HG03066 (cell line): ENCODE measurements around the gene NELL1.

Experiments
- ATAC-seq: cut with Tn5 transposase; IDR thresholded peaks from one replicate; pipeline ENCODE4 v1.9.1; 2021; ENCODE audit warnings: low read depth; ENCODE audit not compliant: unreplicated experiment

NELL1 gene

DNA sequence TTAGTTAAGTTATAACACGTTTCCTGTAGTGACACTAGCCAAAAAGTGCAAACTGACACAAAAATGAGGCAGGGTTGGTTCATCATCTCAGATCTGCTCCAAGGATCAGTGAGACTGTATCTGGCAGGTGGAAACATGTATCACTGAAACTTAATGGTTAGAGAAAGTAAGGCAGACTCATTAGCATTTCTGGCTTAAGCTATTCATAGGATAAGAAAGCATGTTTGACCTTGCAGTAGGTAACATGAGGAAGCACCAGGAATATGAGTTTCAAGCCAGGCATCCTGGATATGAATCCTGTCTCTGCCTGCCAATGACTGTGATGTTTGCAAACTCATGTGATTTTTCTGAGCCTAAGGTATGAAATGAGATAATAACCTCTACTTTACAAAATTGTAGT is 732.1 kb downstream of the NELL1 start:
- ATAC-seq, result no peak

DNA sequence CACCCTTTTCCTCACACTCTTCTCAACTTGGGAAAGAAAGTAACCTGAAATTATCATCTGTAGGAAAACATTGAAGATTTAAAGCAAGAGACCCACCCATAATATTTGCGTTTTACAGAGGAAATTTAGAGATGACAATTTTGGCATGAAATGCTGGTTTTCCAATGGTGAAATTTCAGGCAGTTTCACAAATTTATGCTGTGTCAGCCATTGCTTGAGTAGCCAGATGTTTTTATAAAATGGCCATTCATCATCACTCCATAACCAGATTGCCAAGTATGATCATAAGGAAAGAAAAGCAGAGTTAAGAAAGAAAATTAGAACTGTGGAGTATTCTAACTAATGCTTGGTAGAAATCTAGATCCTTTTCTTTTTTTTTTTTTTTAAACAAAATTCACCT is 732.9 kb downstream of the NELL1 start:
- no peak for ATAC-seq

DNA sequence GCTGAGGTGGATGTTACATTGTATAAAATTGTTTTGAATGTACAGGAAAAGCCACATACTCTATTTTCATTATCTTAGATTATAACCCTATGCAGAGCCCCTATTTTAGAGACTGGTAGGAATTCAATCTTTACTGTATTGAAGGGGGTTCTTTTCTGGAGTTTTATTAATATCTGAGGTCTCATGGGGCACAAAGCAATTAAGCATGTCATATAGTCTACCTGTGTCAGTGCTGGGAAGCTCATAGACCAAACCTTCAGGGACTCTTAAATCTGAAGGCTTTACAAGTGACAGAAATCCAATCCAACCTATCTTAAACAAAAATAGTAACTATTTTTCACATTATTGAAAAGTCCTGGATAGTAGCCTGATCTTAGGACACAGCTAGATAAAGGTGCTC is 733.7 kb downstream of the NELL1 start:
- no peak for ATAC-seq

DNA sequence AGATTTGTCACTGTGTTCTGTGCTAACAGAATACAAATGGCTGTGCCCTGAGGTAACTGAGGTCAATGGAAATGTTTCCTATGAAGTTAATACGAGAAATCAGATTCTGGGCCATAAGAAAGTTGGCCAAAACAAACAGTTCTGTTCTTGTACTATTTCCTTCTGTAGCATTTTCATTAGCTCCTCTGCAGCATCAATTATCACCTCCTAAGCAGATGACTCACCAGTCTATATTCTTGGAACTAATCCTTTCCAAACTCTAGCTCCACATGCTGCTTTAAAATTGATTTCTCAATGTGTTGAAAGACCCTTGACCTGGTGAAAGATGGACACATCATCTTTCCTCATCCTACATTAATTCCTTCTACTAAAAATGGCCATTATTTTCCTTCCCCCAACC is 736.0 kb downstream of the NELL1 start:
- no peak for ATAC-seq

DNA sequence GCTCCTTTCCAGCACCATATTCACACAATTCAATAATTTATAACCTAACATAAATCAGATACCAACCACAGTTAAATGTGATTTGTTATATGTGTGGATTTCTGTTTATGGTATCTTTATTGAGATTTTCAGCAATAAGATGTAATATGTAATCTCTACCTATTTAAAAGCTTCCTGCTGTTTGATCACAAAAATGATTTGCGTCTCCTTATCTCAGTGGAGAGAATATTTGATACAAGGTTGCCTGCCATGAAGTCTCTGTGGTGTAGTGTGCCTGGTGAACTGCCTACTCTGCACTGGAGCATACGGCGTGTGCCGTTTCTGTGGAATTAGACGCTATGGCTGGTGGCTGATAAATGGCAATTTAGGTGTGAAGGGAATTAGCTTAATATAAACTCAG is 741.1 kb downstream of the NELL1 start:
- ATAC-seq, result no peak

DNA sequence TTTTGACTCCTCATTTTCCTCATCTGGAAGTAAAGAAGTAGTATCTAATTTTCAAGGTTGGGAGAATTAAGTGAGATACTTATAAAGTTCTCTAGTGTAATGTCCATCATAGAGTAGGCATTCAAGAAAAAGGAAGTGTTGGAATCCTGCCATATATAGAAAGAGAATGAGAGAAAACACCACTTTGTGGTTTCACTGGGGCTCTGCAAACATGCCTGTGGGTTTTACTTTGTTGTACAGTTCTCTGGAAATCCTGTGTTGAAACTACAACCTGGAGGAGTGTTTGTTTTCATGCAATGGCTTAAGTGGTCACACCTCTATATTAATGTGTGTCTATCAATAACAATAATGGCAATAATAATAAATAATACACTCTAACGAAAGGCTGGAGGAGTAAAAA is 741.7 kb downstream of the NELL1 start:
- ATAC-seq, result no peak

DNA sequence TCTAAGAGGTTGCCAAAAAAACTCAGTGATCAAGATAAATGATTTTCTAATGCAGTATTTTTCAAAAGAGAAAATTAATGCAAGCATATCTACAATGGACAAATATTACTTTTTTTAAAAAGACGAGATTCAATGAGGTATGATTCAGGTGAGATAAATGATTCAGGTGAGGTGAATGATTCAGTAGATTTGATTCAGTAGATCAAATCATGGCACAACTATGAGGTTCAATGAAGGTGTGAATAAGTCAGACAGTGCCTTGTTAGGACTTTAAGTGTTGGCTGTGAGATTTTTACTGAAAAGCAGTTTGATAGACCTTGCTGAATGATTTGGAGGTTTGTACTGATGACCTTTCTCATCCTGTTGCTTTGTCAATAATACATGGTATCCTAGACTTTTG is 742.2 kb downstream of the NELL1 start:
- ATAC-seq, result no peak

DNA sequence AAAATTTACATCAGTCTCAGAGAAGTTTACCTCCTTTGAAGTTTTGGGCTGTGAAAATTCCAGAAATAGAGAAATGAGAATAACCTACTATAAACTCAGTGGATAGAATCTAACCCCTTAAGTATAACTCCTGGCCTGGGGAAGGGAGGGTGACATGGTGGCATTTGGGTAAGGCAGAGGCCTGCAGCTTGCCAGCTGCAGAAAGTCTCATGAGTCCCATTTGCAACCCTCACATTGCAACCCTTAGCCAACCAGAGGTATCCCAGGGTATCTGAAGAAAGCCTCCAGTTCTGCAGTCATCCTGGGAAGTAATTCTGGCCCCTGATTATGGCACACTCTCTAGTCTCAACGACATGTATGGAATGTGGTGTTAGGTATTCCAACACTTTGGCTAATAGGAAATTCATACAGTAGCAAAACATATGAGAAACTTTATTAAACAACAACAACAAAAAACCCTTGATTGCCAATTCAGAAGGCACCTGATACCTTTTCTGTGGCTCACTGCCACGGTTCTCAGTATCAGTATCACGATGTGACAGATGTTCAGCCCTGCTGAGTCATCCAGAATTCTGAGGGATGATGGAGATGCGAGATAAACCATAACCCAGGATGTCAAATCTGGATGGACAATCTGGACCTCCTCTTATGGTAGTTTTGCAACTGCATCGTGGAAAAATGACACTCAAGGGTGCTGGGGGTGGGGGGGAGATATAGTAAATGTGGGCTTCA is 743.4 kb downstream of the NELL1 start:
- no peak for ATAC-seq

DNA sequence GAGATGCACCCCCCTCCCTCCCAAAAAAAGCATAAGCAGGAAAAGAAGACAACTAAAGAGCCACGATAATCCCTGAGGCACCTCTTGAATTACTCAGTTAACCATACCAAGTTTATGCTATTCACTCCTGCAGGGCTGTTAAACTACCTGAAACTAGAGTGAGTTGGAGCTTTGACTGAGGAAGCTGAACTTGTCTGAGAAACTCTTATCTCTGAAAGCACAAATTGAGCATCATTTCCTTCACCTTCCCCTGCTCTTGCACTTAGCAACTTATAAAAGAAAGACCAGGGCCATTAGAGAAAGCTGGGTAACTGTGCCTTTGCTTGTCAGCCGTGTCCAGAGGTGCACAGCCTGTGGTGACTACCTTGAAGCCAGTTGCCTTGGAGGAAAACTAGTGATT is 745.6 kb downstream of the NELL1 start:
- no peak for ATAC-seq

DNA sequence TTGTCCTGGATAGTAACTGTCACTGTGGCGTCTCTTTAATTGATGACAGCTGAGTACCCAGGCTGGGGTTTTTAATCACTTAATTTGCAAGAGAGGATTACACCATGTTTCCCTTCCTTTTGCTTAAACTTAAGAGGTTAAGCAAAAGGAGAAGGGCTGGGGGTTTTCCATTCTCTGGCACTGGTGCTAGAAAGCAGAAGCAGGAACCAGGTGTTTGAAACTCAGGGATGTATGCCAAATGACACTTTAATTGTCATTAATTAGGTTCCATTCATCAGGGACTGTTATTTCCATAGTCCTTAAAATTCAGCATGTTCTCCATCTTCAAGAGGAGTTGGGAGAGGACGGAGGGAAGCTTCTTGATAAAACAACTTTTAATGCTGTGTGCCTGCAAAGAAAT is 746.2 kb downstream of the NELL1 start:
- no peak for ATAC-seq

DNA sequence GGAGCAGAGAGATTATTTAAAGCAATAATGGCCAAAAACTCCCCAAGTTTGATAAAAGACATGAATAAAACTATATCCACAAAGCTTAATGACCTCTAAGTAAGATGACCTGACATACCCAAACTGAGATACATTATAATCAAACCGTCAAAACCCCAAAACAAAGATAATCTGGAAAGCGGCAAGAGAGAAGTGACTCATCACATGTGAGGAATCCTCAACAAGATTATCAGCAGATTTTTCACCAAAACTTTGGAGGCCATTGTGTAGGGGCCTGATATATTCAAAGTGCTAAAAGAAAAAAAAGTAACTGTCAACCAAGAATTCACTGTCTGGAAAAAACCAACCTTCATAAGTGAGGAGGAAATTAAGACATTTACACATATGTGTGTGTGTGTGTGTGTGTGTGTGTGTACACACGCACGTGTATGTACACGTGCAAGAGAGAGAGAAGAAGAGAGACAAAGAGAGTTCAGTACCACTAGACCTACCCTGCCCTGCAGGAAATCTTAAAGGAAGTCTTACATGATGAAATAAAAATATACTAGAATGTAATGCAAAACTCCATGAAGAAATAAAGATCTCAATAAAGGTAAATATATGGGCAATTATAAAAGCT is 752.4 kb downstream of the NELL1 start:
- ATAC-seq, result no peak

DNA sequence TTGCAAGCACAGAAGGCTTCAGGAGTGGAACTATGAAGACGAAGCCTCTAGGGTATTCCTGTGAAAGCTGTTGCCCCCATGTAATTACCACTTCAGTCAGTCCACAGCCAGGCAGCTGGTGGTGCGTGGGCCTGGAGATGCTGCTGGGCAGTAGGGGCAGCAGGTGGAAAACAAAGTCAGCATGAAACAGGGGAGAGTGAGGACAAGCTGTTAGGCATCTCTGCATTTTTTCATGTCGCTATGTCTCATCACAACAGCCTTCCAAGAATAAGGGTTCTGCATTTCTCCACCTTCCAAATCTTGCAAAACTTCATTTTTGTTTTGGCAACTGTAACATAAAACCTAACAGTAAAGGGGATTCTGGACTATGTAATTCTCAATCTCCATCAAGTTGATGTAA is 757.5 kb downstream of the NELL1 start:
- ATAC-seq, result no peak

DNA sequence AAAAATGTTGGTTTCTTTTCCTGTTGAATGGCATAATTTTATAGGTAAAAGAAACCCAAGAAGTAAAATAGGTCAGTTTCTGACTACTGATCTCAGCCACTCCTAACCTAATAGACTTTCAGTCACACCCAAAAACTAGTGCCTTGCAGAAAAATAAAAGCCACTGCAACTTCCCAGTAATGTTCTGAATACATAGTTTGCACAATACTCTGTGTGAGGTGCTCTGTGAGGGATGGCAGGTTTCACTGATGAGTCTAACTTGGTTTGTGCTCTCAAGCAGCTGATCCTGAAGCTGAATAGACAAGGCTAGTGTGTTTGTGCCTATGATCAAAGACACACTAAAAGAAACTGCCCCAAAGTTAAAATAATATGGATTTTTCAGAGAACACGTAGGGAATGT is 758.3 kb downstream of the NELL1 start:
- no peak for ATAC-seq

DNA sequence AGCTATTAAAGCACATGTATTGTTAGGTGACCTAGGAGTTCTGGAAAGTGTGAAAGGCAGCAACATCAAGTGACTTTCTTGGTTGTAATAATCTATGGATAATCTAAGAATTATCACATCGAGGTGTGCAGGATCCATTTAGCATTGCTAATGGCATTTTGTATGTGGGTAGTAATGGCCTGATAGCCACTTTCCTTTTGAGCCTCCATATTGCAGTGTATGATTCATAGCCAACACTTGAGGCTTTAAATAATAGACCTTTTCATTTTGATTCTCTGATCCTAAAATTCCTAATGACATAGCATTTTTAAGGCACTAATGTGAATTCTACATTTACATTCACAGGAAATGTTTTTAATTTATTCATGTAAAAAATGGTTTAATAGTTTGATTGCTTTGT is 759.4 kb downstream of the NELL1 start:
- ATAC-seq, result no peak

DNA sequence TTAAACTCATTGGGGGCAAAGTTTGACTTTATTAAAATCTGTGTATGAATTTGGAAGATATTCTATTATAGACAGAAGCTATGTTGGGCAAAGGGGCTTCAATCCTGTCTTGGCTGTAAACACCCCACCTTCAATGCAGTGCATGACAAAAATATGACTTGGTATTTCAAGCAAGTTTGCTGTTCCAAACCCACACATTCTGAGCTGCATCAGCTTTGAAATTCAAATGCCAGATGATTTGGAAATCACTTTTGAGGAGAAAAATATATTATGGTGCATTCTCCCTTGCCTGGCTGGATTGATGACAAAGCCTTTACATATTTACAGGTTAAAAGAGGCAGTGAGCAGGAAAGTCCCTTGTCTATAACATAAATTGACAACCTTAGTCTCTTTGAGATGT is 760.0 kb downstream of the NELL1 start:
- ATAC-seq, result no peak

DNA sequence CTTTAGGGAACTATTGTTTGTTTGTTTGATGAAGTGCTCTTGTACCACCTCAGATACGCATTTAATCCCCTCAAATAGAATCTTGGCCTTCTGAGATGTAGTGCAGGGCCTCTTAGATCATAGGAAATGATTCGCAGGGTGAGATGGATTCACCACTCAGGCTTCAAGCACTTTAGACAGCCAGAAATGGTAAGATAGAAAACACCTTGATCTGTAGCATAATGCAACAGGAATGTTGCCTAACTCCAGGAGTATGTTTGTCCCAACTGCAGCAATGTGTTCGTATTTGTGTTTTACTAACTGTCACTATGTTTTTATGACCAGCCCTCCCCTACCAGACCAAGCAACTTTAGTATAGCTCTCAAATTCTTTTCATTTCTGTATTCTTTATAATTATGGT is 761.2 kb downstream of the NELL1 start:
- ATAC-seq, result no peak

DNA sequence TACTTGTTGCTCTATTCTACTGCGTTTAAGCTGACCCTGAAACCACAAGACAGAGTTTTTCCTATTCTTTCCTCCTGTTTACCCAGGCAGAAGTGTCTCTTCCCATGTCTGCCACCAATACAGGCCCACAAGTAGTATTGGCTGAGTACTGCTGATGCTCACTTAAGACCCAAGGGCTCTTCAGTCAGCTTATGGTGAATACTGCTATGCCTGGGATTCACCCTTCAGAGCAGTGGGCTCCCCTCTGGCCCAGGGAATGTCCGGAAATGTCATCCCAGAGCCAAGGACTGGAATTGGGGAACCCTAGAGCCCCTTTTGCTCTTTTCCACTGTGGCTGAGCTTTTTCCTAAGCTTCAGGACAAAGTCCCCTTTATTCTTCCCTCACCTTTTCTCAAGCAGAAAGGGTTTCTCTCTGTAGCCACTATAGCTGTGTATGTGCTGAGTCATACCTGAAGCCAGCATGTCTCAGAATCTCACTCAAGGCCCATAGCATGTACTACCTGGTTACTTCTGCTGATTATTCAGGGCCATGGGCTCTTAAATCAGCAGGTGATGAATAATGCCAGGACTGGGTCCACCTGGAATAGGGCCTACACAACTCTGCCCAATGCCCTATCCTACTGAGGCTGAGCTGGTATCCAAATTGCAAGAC is 777.7 kb downstream of the NELL1 start:
- ATAC-seq, result peak; percentile 72

DNA sequence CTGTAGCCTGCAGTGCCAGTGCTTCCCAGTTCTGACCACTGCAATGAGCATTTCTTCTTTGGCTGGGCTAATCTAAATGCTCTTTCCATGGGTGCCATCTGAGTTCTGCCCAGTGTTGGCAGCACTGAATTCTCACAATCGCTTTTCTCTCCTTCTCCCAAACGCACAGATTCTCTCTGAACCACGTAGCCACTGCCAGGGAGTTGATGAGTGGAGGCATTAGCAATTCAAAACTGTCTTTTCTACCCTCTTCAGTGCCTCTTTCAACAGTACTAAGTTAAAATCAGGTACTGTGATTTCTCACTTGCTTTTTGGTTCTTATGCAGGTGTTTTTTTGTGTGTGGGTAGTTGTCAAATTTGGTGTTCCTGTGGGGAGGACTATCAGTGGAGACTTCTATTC is 778.5 kb downstream of the NELL1 start:
- no peak for ATAC-seq

DNA sequence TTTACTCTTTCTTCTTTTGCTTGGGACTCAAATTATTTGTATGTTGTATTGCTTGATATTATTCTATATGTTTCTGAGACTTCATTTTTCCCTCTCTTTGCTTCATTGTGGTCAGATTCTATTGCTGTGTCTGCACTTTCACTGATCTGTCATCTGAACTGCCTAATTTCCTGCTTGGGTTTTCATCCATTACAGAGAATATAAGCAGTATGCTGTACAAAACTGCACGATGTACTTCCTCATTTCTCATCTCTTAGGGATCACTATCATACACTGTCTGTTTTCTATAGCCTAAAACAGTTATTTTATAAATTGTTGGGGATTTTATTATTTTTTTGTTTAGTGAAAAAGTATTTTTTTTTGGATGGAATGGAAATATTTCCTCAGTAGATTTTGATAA is 786.8 kb downstream of the NELL1 start:
- ATAC-seq, result no peak

DNA sequence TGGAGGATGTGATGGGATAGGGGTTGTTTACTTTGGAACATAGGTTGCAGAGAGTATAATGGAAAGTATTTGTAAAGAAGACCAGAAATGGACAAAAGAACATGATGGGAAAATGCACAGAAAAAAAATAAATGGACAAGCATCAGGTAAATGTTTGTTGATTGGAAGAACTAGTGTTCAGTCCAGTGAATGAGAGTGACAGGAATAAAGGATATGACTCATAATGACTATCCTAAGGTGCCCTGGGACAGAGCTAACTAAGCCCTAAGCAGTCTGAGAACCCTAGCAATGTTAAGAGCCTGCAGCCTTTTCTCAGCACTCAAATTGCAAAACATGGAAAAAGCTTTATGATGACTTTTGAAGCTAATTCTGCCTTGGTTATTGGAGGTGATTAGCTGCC is 790.7 kb downstream of the NELL1 start:
- ATAC-seq, result no peak

DNA sequence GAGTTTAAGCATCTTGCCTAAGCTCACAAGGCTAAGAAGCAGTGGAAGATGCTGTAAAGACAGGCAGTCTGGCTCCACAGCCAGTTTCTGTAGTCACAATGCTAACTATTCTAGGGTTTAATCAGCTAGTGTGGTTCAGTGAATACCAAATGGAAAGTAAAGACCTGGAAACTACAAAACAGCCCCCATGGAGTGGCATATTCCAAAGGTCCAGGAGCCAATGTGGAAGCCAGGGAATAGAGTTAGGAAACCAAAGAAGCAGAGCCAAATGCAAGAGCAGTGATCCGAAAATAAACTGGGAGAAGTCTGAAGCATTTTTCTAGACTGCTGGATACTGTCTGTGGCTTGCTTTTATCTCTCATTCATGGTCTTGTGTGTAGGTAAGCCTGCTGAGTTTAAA is 792.3 kb downstream of the NELL1 start:
- ATAC-seq, result no peak

DNA sequence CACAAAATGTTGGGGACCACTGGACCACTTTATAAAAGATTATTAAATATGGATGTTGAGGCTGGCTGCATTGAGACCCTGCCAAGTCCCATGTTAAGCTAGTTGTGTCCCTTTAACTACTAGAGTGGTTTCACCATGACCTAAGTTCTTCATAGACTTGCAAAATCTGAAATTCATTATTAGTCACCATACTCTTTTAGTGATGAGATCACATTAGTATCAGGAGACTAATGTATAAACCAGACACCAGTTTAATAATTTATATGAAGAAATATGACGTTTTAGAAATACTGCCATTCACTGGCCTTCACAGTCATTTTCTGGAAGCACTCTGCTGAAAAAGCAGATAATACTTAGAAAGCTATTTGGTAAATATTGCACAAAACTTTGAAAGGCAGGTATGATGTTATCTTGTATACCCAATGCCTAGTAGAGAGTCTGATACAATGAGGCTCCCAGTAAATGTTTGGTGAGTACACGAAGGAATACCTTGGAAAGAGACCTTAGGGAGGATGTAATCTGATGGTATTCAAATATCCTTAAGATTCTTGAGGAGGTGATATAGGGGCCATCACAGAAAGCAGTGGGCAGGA is 795.3 kb downstream of the NELL1 start:
- no peak for ATAC-seq
